KBM-7 (cell line): ENCODE measurements around the gene SLC22A23.

ENCODE experiments used
- DNase-seq: peaks from one replicate; pipeline ENCODE4 v3.0.0-alpha.2; 2015
- in situ Hi-C: fragments of 300-500 bp; cut with MboI; formaldehyde crosslinking; loops from 2 replicates; pipeline ENCODE4 v1.14.3; 2020; ENCODE audit warnings: low sequenced_read_pairs, low pct_unique_long_range_greater_than_20kb, mixed read lengths

Gene SLC22A23

GRCh38 chr6:3301506-3301905 is 155.3 kb downstream of the SLC22A23 start:
- in situ Hi-C loops: no loop called here
- DNase-seq: no peak

- DNase-seq: no peak
- in situ Hi-C loops: loop anchor here (25.0 kb wide), 1 partner anchor 688 kb away; no protein-coding TSS in a partner anchor
Measured at GRCh38 chr6:3299221-3299620, 157.6 kb downstream of the SLC22A23 start.

- DNase-seq: no peak
- in situ Hi-C loops: loop anchor here (25.0 kb wide), 1 partner anchor 689 kb away; no protein-coding TSS in a partner anchor
Measured at GRCh38 chr6:3297909-3298308, 158.9 kb downstream of the SLC22A23 start.

GRCh38 chr6:3297006-3297405 is 159.8 kb downstream of the SLC22A23 start:
- in situ Hi-C loops: loop anchor here (25.0 kb wide), 1 partner anchor 690 kb away; no protein-coding TSS in a partner anchor
- DNase-seq: no peak

GRCh38 chr6:3296537-3296936 is 160.3 kb downstream of the SLC22A23 start:
- in situ Hi-C loops: loop anchor here (25.0 kb wide), 1 partner anchor 691 kb away; no protein-coding TSS in a partner anchor
- DNase-seq: no peak

- in situ Hi-C loops: loop anchor here (25.0 kb wide), 1 partner anchor 691 kb away; no protein-coding TSS in a partner anchor
- DNase-seq: no peak
Measured at GRCh38 chr6:3296078-3296477, 160.8 kb downstream of the SLC22A23 start.

- in situ Hi-C loops: loop anchor here (25.0 kb wide), 1 partner anchor 692 kb away; no protein-coding TSS in a partner anchor
- no peak for DNase-seq
Measured at GRCh38 chr6:3294921-3295871, 161.7 kb downstream of the SLC22A23 start.

- in situ Hi-C loops: loop anchor here (25.0 kb wide), 1 partner anchor 693 kb away; no protein-coding TSS in a partner anchor
- no peak for DNase-seq
Measured at GRCh38 chr6:3294396-3294795, 162.5 kb downstream of the SLC22A23 start.

GRCh38 chr6:3293271-3294155 is 163.3 kb downstream of the SLC22A23 start:
- in situ Hi-C loops: loop anchor here (25.0 kb wide), 1 partner anchor 694 kb away; no protein-coding TSS in a partner anchor
- DNase-seq: no peak

- DNase-seq: no peak
- in situ Hi-C loops: loop anchor here (25.0 kb wide), 1 partner anchor 695 kb away; no protein-coding TSS in a partner anchor
Measured at GRCh38 chr6:3292431-3293197, 164.2 kb downstream of the SLC22A23 start.

GRCh38 chr6:3291987-3292386 is 164.9 kb downstream of the SLC22A23 start:
- in situ Hi-C loops: loop anchor here (25.0 kb wide), 1 partner anchor 695 kb away; no protein-coding TSS in a partner anchor
- DNase-seq: no peak

- no peak for DNase-seq
Measured at GRCh38 chr6:3291346-3291745, 165.5 kb downstream of the SLC22A23 start.

GRCh38 chr6:3290931-3291211 is 166.0 kb downstream of the SLC22A23 start:
- DNase-seq: no peak
- in situ Hi-C loops: loop anchor here (25.0 kb wide), 1 partner anchor 696 kb away; no protein-coding TSS in a partner anchor

More at GRCh38 chr6:3291346-3291745, 165.5 kb downstream of the SLC22A23 start:
- in situ Hi-C loops: loop anchor here (25.0 kb wide), 1 partner anchor 696 kb away; no protein-coding TSS in a partner anchor

GRCh38 chr6:3290149-3290930 is 166.5 kb downstream of the SLC22A23 start:
- DNase-seq: no peak
- in situ Hi-C loops: loop anchor here (25.0 kb wide), 1 partner anchor 697 kb away; no protein-coding TSS in a partner anchor

GRCh38 chr6:3289664-3290055 is 167.2 kb downstream of the SLC22A23 start:
- in situ Hi-C loops: loop anchor here (10.0 to 25.0 kb wide), 2 partner anchors 445 to 698 kb away; no protein-coding TSS in a partner anchor
- no peak for DNase-seq

GRCh38 chr6:3288711-3289663 is 167.9 kb downstream of the SLC22A23 start:
- DNase-seq: no peak
- in situ Hi-C loops: loop anchor here (10.0 to 25.0 kb wide), 2 partner anchors 446 to 698 kb away; no protein-coding TSS in a partner anchor
